GM23248 (cell line): ENCODE results near the gene HOXD9.

ENCODE experiments used
- EZH2 ChIP-seq: fragments of 200-600 bp; sonication (generic); IDR thresholded peaks from 2 replicates; pipeline ENCODE4 v1.6.1; 2018; ENCODE audit warnings: antibody characterized with exemption, mild to moderate bottlenecking; ENCODE audit not compliant: insufficient read depth, poor library complexity, severe bottlenecking
- EZH2phosphoT487 ChIP-seq: fragments of 200-600 bp; sonication (generic); IDR thresholded peaks from 2 replicates; pipeline ENCODE4 v1.6.1; 2018; ENCODE audit warnings: antibody characterized with exemption, moderate library complexity, mild to moderate bottlenecking, low read depth; ENCODE audit not compliant: insufficient read depth

- TF ChIP-seq EZH2: no peak
- no peak for TF ChIP-seq EZH2phosphoT487
Observed at GRCh38 chr2:176091329-176092258, 30.9 kb upstream of the HOXD9 start.
